Esophagus muscularis mucosa (tissue), 3 donors: ENCODE results near the gene CIDEB.

ENCODE experiments used
- POLR2A ChIP-seq: fragments of 450-650 bp; IDR thresholded peaks from one replicate; pipeline ENCODE4 v1.6.1; 2017; ENCODE audit warnings: antibody characterized with exemption, moderate library complexity, mild to moderate bottlenecking, low read depth
- TF ChIP-seq, protein P1 (sequence below), 3 experiments: fragments of 200-600 bp in 2 of 3; fragments of 450-650 bp in 1 of 3; sonication (generic) in 2 of 3; IDR thresholded peaks; one replicate each; pipeline ENCODE4 v1.5.1; 2017 to 2019; ENCODE audit warnings: antibody characterized with exemption in 3 of 3, mild to moderate bottlenecking in 2 of 3, moderate library complexity in 1 of 3

GRCh38 chr14:24255931-24256711 is 51.7 kb downstream of the CIDEB start:
- TF ChIP-seq, protein P1, sequence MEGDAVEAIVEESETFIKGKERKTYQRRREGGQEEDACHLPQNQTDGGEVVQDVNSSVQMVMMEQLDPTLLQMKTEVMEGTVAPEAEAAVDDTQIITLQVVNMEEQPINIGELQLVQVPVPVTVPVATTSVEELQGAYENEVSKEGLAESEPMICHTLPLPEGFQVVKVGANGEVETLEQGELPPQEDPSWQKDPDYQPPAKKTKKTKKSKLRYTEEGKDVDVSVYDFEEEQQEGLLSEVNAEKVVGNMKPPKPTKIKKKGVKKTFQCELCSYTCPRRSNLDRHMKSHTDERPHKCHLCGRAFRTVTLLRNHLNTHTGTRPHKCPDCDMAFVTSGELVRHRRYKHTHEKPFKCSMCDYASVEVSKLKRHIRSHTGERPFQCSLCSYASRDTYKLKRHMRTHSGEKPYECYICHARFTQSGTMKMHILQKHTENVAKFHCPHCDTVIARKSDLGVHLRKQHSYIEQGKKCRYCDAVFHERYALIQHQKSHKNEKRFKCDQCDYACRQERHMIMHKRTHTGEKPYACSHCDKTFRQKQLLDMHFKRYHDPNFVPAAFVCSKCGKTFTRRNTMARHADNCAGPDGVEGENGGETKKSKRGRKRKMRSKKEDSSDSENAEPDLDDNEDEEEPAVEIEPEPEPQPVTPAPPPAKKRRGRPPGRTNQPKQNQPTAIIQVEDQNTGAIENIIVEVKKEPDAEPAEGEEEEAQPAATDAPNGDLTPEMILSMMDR (IDR thresholded peaks at IDR 0.05) = no peak
- no peak for TF ChIP-seq POLR2A
